Pulmonary artery endothelial cell (primary cell): Measurements from ENCODE around the gene MBOAT7. TPM values are rescaled to one million over a fixed set of nuclear protein-coding genes. Genes with fewer than 3 reads are reported as not detected.

ENCODE experiments used
- total RNA-seq: library from RNA; depleted of rRNA; stranded (reverse); fragments of >200 nt; gene quantifications from 2 replicates; pipeline ENCODE4 v1.2.3, GENCODE V29; 2014

The MBOAT7 gene
- total RNA-seq, 1 donor from 2014 or later, result 35.5 TPM

Other genes starting within 250 kb of the MBOAT7 start
- gene CACNG8, start 226.6 kb downstream of the MBOAT7 start, total RNA-seq, result 0.42 and 1.4 TPM in 2 replicates
- 1.8 and 3.1 TPM in 2 replicates for gene CACNG6, start 197.9 kb downstream of the MBOAT7 start, total RNA-seq
- not detected in 2 replicates for gene VSTM1, start 125.7 kb downstream of the MBOAT7 start, total RNA-seq
- gene TARM1, start 108.2 kb downstream of the MBOAT7 start, total RNA-seq, result not detected in 2 replicates
- gene OSCAR, start 88.8 kb downstream of the MBOAT7 start, total RNA-seq, result 0.07 TPM in 1 of 2 replicates, not detected in the other
- gene NDUFA3, start 86.7 kb downstream of the MBOAT7 start, total RNA-seq, result 20.7 and 22.5 TPM in 2 replicates
- 15.0 and 22.8 TPM in 2 replicates for gene TFPT, start 73.9 kb downstream of the MBOAT7 start, total RNA-seq
- gene PRPF31, start 73.8 kb downstream of the MBOAT7 start, total RNA-seq, result 81.6 and 99.8 TPM in 2 replicates
- gene CNOT3, start 51.8 kb downstream of the MBOAT7 start, total RNA-seq, result 8.8 and 14.5 TPM in 2 replicates
- gene LENG1, start 29.9 kb downstream of the MBOAT7 start, total RNA-seq, result 5.3 and 7.6 TPM in 2 replicates
- 0.11 and 0.86 TPM in 2 replicates for gene TMC4, start 16.4 kb downstream of the MBOAT7 start, total RNA-seq
- gene TSEN34, start 1.7 kb upstream of the MBOAT7 start, total RNA-seq, result 58.7 and 65.7 TPM in 2 replicates
- gene RPS9, start 11.3 kb upstream of the MBOAT7 start, total RNA-seq, result 1,456 and 2,816 TPM in 2 replicates
- not detected in 2 replicates for gene LILRB3, start 33.4 kb upstream of the MBOAT7 start, total RNA-seq
- gene LILRA6, start 53.2 kb upstream of the MBOAT7 start, total RNA-seq, result not detected in 2 replicates
- not detected in 2 replicates for gene LILRB5, start 67.7 kb upstream of the MBOAT7 start, total RNA-seq
- gene LILRB2, start 91.5 kb upstream of the MBOAT7 start, total RNA-seq, result not detected in 2 replicates
- gene LILRA5, start 123.6 kb upstream of the MBOAT7 start, total RNA-seq, result not detected in 2 replicates
- not detected in 2 replicates for gene LILRA4, start 149.6 kb upstream of the MBOAT7 start, total RNA-seq
- gene LAIR1, start 175.4 kb upstream of the MBOAT7 start, total RNA-seq, result not detected in 2 replicates
- gene TTYH1, start 225.9 kb upstream of the MBOAT7 start, total RNA-seq, result not detected in 2 replicates